ENCODE data around the gene PROSER3.
"Not testable (repeated sequence)": the region's sequence is repeated elsewhere in the genome, so short reads cannot be mapped to it uniquely, and the experiment has no call there.

Gene PROSER3

DNA sequence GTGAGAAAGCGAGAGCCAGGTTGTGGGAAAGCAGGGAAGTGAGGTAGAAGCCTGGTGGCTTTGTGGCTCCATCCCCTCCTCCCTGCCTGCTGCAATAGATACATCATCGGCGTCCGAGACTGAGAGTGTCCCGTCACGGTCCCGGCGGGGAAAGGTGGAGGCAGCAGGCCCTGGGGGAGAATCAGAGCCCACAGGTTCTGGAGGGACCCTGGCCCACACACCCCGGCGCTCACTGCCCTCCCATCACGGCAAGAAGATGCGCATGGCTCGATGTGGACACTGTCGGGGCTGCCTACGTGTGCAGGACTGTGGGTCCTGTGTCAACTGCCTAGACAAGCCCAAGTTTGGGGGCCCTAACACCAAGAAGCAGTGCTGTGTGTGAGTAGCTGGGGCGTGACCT lies 35.1 kb upstream of the PROSER3 start:
- DNase-seq (ENCODE audit: low read depth in 2 of 2) = no peak

DNA sequence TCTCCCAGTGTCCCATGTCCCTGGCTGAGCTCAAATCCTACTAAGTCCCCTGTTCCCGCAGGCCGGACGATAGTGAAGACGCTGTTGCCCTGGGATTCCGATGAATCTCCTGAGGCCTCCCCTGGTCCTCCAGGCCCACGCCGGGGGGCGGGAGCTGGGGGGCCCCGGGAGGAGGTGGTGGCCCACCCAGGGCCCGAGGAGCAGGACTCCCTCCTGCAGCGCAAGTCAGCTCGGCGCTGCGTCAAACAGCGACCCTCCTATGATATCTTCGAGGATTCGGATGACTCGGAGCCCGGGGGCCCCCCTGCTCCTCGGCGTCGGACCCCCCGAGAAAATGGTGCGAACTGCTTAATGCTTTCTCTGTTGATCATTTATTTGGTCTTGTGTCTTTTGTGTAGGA lies 34.3 kb upstream of the PROSER3 start:
- no peak for DNase-seq (ENCODE audit: low read depth in 2 of 2)

DNA sequence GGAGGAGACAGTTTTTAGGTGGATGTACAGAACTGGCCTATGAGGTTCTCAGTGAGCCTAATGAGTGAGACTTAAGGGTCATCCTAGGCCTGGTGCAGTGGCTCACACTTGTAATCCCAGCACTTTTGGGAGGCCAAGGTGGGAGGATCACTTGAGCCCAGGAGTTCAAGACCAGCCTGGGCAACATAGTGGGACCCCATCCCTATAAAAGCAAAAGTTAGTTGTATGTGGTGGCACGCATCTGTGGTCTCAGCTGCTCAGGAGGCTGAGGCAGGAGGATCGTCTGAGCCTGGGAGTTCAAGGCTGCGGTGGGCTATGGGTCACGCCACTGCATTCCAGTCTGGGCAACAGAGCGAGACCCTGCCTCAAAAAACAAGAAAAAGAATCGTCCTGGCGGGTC lies 33.8 kb upstream of the PROSER3 start:
- not testable (repeated sequence) for DNase-seq (ENCODE audit: low read depth in 2 of 2)

DNA sequence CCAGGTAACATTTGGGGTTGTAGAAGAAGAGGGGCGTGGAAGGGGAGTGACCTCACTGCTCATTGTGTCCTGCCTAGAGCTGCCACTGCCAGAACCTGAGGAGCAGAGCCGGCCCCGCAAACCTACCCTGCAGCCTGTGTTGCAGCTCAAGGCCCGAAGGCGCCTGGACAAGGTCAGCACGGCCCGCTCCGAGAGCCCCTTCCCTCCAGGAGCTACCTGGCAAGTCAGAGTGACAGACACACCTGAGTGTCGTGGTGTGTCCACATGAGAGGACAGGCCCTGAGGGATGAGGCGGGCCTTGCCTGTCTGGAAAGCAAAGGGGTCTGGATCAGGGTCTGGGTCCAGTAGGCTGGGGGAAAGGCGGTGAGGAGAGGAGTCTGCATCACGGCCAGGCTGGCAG lies 33.4 kb upstream of the PROSER3 start:
- DNase-seq (ENCODE audit: low read depth in 2 of 2) = no peak

DNA sequence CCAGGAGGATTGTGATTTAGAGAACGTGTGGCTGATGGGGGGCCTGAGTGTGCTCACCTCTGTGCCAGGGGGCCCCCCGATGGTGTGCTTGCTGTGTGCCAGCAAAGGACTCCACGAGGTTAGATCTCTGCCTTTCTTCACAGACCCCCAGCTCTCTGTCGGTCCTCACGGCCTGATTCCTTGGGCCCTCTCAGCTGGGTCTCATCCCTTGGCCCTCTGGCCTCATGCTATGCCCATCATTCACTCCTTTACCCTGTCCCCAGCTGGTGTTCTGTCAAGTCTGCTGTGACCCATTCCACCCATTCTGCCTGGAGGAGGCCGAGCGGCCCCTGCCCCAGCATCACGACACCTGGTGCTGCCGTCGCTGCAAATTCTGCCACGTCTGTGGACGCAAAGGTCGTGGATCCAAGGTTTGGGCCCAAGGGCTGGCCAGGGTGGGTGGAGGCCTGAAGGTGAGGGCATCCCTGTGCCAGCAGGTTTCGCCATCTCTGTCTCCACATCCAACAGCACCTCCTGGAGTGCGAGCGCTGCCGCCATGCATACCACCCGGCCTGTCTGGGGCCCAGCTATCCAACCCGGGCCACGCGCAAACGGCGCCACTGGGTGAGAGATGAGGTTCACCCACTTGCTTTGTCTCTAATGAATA lies 32.6 kb upstream of the PROSER3 start:
- no peak for DNase-seq (ENCODE audit: low read depth in 2 of 2)

DNA sequence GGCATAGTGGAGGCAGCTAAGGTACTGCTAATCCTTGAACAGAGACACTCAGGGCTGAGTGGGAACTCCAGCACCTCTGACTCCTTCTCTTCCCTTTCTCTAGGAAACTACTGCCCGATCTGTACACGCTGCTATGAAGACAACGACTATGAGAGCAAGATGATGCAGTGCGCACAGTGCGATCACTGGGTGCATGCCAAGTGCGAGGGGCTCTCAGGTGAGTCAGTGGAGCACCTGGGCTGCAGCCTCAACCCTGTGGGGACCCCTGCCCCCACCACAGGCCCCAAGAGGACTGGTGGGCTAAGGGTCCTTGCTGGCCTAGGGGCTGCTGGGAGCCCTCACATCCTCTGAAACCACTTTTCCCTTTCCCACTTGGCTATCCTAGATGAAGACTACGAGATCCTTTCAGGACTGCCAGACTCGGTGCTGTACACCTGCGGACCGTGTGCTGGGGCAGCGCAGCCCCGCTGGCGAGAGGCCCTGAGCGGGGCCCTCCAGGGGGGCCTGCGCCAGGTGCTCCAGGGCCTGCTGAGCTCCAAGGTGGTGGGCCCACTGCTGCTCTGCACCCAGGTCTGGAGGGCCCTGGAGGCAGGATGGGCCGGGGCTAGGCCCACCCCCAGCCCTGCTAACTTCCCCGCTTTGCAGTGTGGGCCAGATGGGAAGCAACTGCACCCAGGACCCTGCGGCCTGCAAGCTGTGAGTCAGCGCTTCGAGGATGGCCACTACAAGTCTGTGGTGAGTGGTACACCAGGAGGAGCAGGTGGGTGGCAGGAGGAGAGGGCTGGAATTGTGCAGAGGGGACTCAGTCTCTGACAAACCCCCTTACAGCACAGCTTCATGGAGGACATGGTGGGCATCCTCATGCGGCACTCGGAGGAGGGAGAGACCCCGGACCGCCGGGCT lies 30.7 kb upstream of the PROSER3 start:
- DNase-seq (ENCODE audit: low read depth in 2 of 2) = no peak

DNA sequence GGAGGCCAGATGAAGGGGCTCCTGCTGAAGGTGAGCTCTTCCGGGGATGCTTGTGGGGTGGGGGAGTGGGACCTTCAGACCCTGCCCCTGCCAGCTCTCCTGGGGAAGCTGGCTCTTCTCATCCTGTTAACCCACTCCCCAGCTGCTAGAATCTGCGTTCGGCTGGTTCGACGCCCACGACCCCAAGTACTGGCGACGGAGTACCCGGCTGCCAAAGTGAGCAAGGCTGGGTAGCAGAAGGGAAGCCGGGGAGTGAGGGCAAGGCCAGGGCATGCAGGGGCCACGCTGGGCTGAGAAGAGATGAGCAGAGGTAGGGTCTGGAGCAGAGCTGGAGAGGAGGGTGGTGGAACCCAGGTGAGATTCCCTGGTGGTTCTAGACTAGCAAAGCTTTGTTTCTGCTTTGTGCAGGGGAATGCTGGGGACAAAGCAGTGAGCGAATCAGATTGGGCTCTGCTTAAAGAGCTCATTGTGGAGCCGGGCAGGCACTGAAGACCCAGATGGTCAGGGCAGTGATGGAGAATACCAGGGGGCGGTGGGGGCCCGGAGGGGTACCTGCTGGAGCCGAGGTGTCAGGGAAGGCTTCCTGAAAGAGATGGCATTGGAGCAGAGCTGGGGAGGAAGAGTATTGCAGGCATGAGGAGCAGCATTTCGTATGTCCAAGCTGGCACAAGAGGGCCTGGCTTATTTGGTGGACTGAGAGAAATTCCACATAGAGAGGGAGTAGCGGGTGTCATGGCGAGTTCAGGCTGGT lies 29.8 kb upstream of the PROSER3 start:
- no peak for DNase-seq (ENCODE audit: low read depth in 2 of 2)

DNA sequence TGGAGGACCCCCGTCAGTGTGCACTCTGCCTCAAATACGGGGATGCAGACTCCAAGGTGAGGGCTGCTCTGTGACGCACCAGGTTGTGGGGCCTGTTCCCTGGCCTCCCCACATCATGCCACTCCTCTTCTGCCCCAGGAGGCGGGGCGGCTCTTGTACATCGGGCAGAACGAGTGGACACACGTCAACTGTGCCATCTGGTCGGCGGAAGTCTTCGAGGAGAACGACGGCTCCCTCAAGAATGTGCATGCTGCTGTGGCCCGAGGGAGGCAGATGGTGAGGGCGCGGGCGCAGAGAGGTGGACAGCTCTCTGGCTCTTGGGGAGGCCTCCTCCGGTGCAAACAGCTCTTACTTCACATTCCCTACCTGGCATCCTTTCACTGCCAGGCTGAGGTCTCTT lies 29.0 kb upstream of the PROSER3 start:
- DNase-seq (ENCODE audit: low read depth in 2 of 2) = no peak

DNA sequence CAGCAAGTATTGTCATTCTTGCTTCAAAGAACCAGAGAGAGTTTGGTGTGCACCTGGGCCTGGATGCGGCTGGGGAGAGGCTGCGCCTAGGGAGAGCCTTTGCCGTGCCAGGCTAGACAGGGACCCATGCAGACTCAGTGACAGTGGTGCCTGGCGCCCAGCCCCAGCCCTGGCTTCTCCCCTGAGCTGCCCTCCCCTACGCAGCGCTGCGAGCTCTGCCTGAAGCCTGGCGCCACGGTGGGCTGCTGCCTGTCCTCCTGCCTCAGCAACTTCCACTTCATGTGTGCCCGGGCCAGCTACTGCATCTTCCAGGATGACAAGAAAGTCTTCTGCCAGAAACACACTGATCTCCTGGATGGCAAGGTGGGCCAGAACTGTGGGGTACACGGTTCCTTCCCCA lies 28.2 kb upstream of the PROSER3 start:
- no peak for DNase-seq (ENCODE audit: low read depth in 2 of 2)

DNA sequence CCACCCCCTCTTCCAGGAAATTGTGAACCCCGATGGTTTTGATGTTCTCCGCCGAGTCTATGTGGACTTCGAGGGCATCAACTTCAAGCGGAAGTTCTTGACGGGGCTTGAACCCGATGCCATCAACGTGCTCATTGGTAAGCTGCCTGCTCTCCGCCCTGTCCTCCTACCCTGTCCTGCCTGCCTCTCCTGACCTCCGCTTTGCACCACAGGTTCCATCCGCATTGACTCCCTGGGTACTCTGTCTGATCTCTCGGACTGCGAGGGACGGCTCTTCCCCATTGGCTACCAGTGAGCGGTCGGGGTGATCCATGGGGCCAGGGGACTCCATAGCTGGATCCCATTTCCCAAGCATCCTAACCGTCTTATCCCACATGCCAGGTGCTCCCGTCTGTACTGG lies 27.6 kb upstream of the PROSER3 start:
- no peak for DNase-seq (ENCODE audit: low read depth in 2 of 2)

DNA sequence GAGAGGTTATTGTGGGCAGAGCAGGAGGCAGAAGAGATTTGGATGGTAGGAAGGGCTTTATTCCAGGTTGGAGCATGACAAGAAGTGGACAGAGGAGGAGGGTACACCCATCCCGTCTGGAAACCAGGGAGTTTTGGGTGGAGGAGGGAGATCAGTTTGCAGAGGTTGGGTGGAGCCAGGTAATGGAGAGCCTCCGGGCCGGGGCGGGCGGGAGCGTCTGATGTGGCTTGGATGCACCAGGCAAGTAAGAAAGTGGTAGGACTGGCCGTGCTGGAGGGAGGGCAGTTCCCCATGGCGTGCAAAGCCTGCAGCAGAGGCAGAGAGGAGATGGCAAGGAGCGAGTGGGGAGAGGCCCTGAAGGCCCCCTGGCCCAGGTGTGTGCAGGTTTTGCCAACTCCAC lies 26.6 kb upstream of the PROSER3 start:
- DNase-seq (ENCODE audit: low read depth in 2 of 2) = no peak

DNA sequence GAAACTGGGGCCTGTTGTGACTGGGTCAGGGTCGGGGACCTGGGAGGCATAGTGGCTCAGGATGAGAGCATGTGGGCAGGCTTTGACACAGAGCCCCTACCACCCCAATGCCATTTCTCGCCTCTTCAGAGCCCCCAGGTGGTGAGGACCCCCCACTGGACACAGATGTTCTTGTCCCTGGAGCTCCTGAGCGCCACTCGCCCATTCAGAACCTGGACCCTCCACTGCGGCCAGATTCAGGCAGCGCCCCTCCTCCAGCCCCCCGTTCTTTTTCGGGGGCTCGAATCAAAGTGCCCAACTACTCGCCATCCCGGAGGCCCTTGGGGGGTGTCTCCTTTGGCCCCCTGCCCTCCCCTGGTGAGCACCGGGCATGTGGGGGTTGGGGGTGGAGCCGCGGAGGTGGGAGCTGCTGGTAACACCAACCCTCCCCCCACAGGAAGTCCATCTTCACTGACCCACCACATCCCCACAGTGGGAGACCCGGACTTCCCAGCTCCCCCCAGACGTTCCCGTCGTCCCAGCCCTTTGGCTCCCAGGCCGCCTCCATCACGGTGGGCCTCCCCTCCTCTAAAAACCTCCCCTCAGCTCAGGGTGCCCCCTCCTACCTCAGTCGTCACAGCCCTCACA lies 26.1 kb upstream of the PROSER3 start:
- no peak for DNase-seq (ENCODE audit: low read depth in 2 of 2)

DNA sequence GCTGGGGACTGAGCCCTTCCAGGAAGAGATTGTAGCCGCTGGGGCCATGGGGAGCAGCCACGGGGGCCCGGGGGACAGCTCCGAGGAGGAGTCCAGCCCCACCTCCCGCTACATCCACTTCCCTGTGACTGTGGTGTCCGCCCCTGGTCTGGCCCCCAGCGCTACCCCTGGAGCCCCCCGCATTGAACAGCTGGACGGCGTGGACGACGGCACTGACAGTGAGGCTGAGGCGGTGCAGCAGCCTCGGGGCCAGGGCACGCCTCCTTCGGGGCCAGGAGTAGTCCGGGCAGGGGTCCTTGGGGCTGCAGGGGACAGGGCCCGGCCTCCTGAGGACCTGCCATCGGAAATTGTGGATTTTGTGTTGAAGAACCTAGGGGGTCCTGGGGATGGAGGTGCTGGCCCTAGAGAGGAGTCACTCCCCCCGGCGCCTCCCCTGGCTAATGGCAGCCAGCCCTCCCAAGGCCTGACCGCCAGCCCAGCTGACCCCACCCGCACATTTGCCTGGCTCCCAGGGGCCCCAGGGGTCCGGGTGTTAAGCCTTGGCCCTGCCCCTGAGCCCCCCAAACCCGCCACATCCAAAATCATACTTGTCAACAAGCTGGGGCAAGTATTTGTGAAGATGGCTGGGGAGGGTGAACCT lies 25.3 kb upstream of the PROSER3 start:
- no peak for DNase-seq (ENCODE audit: low read depth in 2 of 2)

DNA sequence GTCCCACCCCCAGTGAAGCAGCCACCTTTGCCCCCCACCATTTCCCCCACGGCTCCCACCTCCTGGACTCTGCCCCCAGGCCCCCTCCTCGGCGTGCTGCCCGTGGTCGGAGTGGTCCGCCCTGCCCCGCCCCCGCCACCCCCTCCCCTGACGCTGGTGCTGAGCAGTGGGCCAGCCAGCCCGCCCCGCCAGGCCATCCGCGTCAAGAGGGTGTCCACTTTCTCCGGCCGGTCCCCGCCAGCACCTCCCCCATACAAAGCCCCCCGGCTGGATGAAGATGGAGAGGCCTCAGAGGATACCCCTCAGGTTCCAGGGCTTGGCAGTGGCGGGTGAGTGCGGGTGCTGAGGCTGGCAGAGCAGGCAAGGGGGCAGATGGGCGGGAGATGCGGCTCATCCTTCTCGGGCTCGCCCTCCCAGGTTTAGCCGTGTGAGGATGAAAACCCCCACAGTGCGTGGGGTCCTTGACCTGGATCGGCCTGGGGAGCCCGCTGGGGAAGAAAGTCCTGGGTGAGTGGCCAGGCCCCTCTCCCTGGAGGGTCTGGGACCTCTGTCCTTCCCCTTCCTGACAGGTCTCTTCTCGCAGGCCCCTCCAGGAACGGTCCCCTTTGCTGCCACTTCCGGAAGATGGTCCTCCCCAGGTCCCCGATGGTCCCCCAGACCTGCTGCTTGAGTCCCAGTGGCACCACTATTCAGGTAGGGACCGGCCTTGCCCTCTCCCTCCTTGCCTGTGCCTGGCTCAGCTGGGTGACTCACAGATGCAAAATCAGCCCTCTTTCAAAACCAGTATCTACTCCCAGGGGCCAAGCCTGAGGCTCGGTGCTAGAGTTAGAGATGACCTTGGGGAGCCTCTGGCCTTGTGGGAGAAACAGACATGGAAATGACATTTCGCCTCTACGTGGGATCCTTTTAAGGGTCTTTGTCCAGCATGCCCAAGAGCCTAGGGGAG lies 24.5 kb upstream of the PROSER3 start:
- DNase-seq (ENCODE audit: low read depth in 2 of 2) = no peak

DNA sequence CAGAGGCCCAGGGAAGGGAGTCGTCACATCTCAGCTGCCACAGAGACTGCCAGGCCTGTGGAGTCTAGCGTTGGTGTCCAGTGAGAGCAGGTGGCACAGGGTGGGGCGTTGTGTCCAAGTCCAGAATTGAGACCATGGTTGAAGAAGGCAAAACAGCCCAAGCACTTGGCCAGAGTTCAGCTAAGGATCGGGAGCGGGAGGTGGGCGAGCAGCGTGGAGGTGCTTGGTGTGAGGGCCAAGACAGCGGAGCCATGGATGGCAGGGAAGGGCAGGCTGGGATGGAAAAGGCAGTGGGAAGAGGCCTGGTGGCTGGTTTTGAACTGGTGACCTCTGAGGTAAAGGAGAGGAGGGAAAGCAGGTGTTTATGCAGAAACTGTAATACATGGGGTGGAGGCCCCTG lies 23.7 kb upstream of the PROSER3 start:
- DNase-seq (ENCODE audit: low read depth in 2 of 2) = no peak

DNA sequence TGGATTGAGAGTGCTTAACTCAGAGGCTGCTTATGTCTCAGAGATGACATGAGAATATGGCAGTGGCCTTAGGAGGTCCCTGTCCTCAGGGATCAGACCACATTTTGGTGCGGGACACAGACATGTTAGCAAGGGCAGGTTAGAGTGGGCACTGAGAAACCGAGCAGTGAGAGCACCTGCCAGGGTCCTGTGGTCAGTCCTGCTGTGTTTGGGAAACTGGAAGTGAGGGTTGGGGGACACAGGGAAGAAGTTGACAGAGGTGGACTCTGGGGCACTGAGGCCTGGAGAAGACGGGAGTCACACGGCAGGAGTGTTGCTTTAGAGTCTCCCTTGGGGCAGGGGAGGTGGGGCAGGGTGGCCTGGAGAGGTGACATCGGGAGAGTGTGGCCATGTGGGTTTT lies 23.1 kb upstream of the PROSER3 start:
- DNase-seq (ENCODE audit: low read depth in 2 of 2) = no peak

DNA sequence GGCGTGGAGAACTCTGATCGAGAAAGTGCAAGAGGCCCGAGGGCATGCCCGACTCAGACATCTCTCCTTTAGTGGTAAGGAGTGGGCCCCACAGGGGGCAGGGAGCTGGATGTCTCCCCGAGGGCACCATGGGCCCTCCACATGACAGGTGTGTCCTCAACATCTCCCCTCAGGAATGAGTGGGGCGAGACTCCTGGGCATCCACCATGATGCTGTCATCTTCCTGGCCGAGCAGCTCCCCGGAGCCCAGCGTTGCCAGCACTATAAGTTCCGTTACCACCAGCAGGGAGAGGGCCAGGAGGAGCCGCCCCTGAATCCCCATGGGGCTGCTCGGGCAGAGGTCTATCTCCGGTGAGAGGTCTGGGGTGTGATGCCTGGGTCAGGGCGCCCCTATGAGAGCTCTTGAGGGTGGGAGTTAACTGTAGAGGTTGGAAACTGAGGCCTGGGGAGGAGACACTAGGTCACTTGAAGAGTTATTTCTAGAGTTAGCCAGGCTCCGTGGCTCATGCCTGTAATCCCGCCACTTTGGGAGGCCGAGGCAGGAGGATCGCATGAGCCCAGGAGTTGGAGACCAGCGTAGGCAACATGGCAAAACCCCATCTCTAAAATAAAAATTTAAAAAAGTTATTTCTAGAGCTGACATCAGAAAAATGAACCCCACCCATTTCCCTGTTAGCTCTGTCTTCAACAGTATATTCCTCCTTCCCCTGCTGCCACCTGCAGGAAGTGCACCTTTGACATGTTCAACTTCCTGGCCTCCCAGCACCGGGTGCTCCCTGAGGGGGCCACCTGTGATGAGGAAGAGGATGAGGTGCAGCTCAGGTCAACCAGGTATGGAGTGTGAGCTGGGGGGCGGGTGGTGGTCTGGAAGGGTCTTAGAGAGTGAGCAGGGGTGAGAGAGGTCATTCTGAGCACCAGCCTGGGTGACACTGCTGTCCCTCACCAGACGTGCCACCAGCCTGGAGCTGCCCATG lies 20.8 kb upstream of the PROSER3 start:
- DNase-seq (ENCODE audit: low read depth in 2 of 2) = no peak

DNA sequence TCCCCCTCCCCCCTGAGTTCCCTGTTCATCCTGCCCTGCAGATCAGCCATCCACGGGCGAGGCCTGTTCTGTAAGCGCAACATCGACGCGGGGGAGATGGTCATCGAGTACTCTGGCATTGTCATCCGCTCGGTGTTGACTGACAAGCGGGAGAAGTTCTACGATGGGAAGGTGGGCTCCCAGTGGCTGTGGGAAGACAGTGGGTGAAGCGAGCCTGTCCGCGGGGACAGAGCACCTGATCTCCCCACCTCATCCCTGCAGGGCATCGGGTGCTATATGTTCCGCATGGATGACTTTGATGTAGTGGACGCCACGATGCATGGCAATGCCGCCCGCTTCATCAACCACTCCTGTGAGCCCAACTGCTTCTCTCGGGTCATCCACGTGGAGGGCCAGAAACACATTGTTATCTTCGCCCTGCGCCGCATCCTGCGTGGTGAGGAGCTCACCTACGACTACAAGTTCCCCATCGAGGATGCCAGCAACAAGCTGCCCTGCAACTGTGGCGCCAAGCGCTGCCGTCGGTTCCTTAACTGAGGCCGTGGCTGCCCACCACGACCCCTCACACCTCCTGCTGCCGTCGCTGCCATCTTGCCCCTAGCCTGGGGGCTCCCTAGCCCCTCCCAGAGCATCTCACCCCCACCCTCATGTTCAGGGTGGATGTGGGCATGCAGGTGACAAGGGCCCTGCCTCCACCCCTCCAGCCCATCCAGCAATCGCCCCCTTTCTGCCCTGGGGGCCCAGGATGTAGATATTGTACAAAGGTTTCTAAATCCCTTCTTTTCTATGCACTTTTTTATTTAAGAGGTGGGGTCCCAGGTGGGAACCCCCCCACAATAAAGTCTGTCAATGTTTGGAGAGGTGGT lies 19.7 kb upstream of the PROSER3 start:
- no peak for DNase-seq (ENCODE audit: low read depth in 2 of 2)

DNA sequence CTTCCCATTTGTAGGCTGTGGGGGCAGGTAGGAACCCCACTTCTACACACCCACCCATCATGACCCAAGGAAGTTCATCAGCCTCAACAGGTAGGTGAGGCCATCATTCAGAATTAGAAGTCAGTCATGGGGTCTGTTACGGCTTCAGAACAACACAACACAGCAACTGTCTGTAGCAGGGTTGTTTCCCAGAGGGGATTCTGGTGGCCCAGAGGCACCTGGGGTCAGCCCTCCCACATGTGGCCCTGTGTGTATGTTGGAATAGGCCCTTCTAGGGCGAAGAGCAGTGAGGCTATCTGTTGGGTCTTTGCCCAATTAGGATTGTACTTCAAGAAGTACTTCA lies 19.1 kb upstream of the PROSER3 start:
- no peak for DNase-seq (ENCODE audit: low read depth in 2 of 2)
